IMR-90 (cell line): ENCODE results near the gene SRRM2. TPM values are rescaled to one million over a fixed set of nuclear protein-coding genes. Genes with fewer than 3 reads are reported as not detected.
"Not testable (repeated sequence)": the region's sequence is repeated elsewhere in the genome, so short reads cannot be mapped to it uniquely, and the experiment has no call there.

ENCODE experiments used
- ATAC-seq: fragments of 200-7000 bp; cut with Tn5 transposase; 2 replicates; pipeline ENCODE4 v1.9.1; 2020; ENCODE audit warnings: low read depth, mild to moderate bottlenecking, moderate library complexity
- BruUV-seq: library from RNA; stranded (reverse); fragments of 400-500 nt; replicated peaks from 2 replicates; lab custom pipeline; 2021; lab: Mats Ljungman, UMichigan
- CTCF ChIA-PET: fragments of 300-600 bp; formaldehyde crosslinking; extraction: SDS; loops from one replicate; lab custom pipeline; 2021; ENCODE audit warnings: antibody characterized with exemption; lab: Yijun Ruan, JAX
- POLR2A ChIA-PET: fragments of 300-600 bp; sonication (Branson Sonifier 250); formaldehyde crosslinking; loops from one replicate; lab custom pipeline; 2022; ENCODE audit warnings: antibody characterized with exemption; ENCODE audit not compliant: unreplicated experiment; lab: Charles Lee
- DNase-seq: peaks from one replicate; pipeline ENCODE4 v3.0.0; 2013
- H2AFZ ChIP-seq: replicated peaks from 2 replicates; pipeline ENCODE3; 2013; ENCODE audit warnings: low read length, mild to moderate bottlenecking; ENCODE audit not compliant: poor library complexity
- H2AK5ac ChIP-seq: 2 replicates; pipeline ENCODE4 v1.6.1; 2013; ENCODE audit warnings: low read depth, low read length, inconsistent platforms
- H2AK9ac ChIP-seq: replicated peaks from 2 replicates; pipeline ENCODE3; 2013; ENCODE audit warnings: mild to moderate bottlenecking, low read depth, low read length, moderate library complexity; ENCODE audit not compliant: poor library complexity
- H2BK120ac ChIP-seq: 2 replicates; pipeline ENCODE4 v1.6.1; 2013; ENCODE audit warnings: low read depth, low read length, inconsistent platforms
- H2BK15ac ChIP-seq: 3 replicates; pipeline ENCODE4 v1.6.1; 2013; ENCODE audit warnings: low read depth, low read length, inconsistent platforms
- H2BK20ac ChIP-seq: 2 replicates; pipeline ENCODE4 v1.6.1; 2013; ENCODE audit warnings: low read depth, mild to moderate bottlenecking, inconsistent platforms, low read length, moderate library complexity
- H2BK5ac ChIP-seq: 2 replicates; pipeline ENCODE4 v1.6.1; 2013; ENCODE audit warnings: mild to moderate bottlenecking, low read depth, low read length, inconsistent platforms; ENCODE audit not compliant: poor library complexity, severe bottlenecking
- H3K14ac ChIP-seq: replicated peaks from 2 replicates; pipeline ENCODE4 v1.6.1; 2013; ENCODE audit warnings: low read depth, low read length, inconsistent platforms
- H3K18ac ChIP-seq: 2 replicates; pipeline ENCODE4 v1.6.1; 2013; ENCODE audit warnings: low read depth, low read length, control low read depth
- H3K23ac ChIP-seq: 2 replicates; pipeline ENCODE4 v1.6.1; 2013; ENCODE audit warnings: low read depth, low read length, inconsistent platforms
- H3K27ac ChIP-seq: 2 replicates; pipeline ENCODE4 v1.5.1; 2013; ENCODE audit warnings: mild to moderate bottlenecking, control low read depth, low read length; ENCODE audit not compliant: insufficient read depth
- H3K27me3 ChIP-seq: 2 replicates; pipeline ENCODE4 v1.6.1; 2013; ENCODE audit warnings: low read length; ENCODE audit not compliant: control insufficient read depth, insufficient read depth
- H3K36me3 ChIP-seq: 2 replicates; pipeline ENCODE4 v1.6.1; 2013; ENCODE audit warnings: low read length, mixed read lengths; ENCODE audit not compliant: control insufficient read depth, insufficient read depth
- H3K4ac ChIP-seq: 2 replicates; pipeline ENCODE4 v1.6.1; 2013; ENCODE audit warnings: low read depth, low read length, inconsistent platforms
- H3K4me1 ChIP-seq: 2 replicates; pipeline ENCODE4 v1.6.1; 2013; ENCODE audit warnings: low read length, mixed read lengths; ENCODE audit not compliant: control insufficient read depth, insufficient read depth
- H3K4me2 ChIP-seq: 2 replicates; pipeline ENCODE4 v1.6.1; 2013; ENCODE audit warnings: low read depth, mild to moderate bottlenecking, control low read depth, low read length, moderate library complexity
- H3K4me3 ChIP-seq: 2 replicates; pipeline ENCODE4 v1.5.1; 2013; ENCODE audit warnings: low read depth, mild to moderate bottlenecking, control low read depth, low read length, moderate library complexity; ENCODE audit not compliant: insufficient read depth
- H3K56ac ChIP-seq: 2 replicates; pipeline ENCODE4 v1.6.1; 2013; ENCODE audit warnings: low read length, inconsistent platforms; ENCODE audit not compliant: insufficient read depth; ENCODE audit errors: extremely low read depth
- H3K79me1 ChIP-seq, 2 experiments: 2 replicates each; pipeline ENCODE4 v1.6.1; 2013; ENCODE audit warnings: low read length in 2 of 2, inconsistent platforms in 1 of 2, low read depth in 1 of 2
- H3K9ac ChIP-seq: 2 replicates; pipeline ENCODE4 v1.6.1; 2013; ENCODE audit warnings: low read depth, low read length, control low read depth
- H3K9me1 ChIP-seq: 2 replicates; pipeline ENCODE4 v1.6.1; 2013; ENCODE audit warnings: low read length, inconsistent platforms; ENCODE audit not compliant: insufficient read depth
- H3K9me3 ChIP-seq: 2 replicates; pipeline ENCODE4 v1.6.1; 2013; ENCODE audit warnings: low read length; ENCODE audit not compliant: control insufficient read depth, insufficient read depth
- H4K20me1 ChIP-seq: 2 replicates; pipeline ENCODE4 v1.6.1; 2013; ENCODE audit warnings: low read length, inconsistent platforms; ENCODE audit not compliant: insufficient read depth
- H4K5ac ChIP-seq: 2 replicates; pipeline ENCODE4 v1.6.1; 2013; ENCODE audit warnings: mild to moderate bottlenecking, low read depth, low read length, control low read depth
- H4K8ac ChIP-seq, 2 experiments: 2 replicates each; pipeline ENCODE4 v1.6.1; 2013; ENCODE audit warnings: low read depth in 2 of 2, low read length in 2 of 2, control low read depth in 1 of 2, inconsistent platforms in 1 of 2
- H4K91ac ChIP-seq: 2 replicates; pipeline ENCODE4 v1.6.1; 2013; ENCODE audit warnings: low read depth, low read length, inconsistent platforms; ENCODE audit not compliant: insufficient read depth
- RFX5 ChIP-seq: IDR thresholded peaks from 2 replicates; pipeline ENCODE4 v1.8.0; 2012; ENCODE audit warnings: low read depth, mild to moderate bottlenecking, low read length, moderate library complexity
- SMC3 ChIP-seq: fragments of 150-350 bp; IDR thresholded peaks from 2 replicates; pipeline ENCODE4 v1.6.1; 2016; ENCODE audit warnings: low read depth, mild to moderate bottlenecking, antibody characterized with exemption, low read length, moderate library complexity
- WGBS, 2 experiments: methylation state at CpG; one replicate each; pipeline versions ENCODE4 v1.1.5 to v1.1.7; 2013; ENCODE audit warnings: missing lambda C conversion rate in 2 of 2; ENCODE audit not compliant: insufficient read length in 1 of 2; ENCODE audit errors: extremely low coverage in 2 of 2; 5-methylcytosine and 5-hydroxymethylcytosine counted together
- dilution Hi-C: fragments of 300-500 bp; cut with HindIII; formaldehyde crosslinking; loops from one replicate; pipeline ENCODE4 v1.14.3; 2018; ENCODE audit warnings: low sequenced_read_pairs; ENCODE audit not compliant: unreplicated experiment
- in situ Hi-C: fragments of 300-500 bp; cut with MboI; formaldehyde crosslinking; loops from 3 replicates; pipeline ENCODE4 v1.14.3; 2019; ENCODE audit warnings: low sequenced_read_pairs, inconsistent platforms, mixed read lengths
- intact Hi-C: fragments of 100-400 bp; cut with micrococcal nuclease; formaldehyde crosslinking; loops from 2 replicates; pipeline ENCODE4 v1.10.0; 2022
- polyA plus RNA-seq, 3 experiments: library from polyadenylated mRNA; depleted of rRNA; stranded (reverse); fragments of >200 nt; gene quantifications; 2 replicates each; pipeline ENCODE4 v1.2.3, GENCODE V29; 2012; ENCODE audit warnings: low replicate concordance in 1 of 3
- total RNA-seq: library from RNA; depleted of rRNA; stranded (reverse); fragments of >200 nt; gene quantifications from 2 replicates; pipeline ENCODE4 v1.2.3, GENCODE V29; 2012

SRRM2 gene
- total and polyA plus RNA-seq, 2 of the 4 experiments (the other 2 are of a cell fraction): 20.3 to 300 TPM

DNA sequence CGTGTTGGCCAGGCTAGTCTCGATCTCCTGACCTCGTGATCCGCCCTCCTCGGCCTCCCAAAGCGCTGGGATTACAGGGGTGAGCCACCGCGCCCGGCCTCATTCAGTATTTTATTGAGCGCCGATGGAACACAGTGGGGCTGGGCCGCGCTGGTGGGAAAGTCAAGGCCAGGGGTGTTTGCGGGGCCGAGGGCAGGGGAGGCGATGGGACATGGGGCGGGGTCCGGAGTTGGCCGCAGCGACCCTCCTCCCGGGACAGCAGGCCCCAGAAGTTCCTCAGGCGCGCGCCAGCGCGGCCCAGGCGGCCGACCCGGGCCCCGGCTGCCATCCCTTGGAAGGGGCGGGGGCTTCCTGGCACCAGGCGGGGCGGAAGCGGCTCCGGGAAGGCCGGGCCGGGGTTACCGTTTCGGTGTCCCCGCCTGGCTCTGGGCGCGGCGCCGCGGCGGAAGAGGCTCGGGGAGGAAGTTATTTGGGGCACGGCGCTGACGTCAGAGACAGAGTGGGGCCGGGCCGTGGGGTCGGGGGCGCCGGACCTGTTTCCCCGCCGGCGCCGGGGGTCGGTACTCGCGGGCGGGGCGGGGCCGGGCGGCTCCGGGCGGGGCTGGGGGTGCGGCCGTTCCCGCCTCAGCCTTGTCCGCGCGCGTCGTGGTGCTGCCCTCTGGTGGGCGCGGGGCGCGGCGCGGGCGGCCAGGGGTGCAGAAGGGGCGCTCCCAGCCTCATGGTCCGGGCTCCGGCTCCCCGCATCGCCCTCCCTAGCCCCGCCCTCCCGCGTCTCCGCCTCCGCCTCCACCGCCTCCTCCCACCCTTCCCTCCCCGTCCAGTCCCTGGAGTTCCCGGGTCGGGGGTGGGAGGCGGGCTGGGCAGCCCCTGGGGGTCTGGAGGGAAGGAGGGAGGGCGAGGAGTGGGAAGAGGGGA is 31.5 kb upstream of the SRRM2 start (continued):
- TF ChIP-seq SMC3: peak; percentile 24; the same call in 1 of the 2 replicates
- TF ChIP-seq RFX5: no peak

DNA sequence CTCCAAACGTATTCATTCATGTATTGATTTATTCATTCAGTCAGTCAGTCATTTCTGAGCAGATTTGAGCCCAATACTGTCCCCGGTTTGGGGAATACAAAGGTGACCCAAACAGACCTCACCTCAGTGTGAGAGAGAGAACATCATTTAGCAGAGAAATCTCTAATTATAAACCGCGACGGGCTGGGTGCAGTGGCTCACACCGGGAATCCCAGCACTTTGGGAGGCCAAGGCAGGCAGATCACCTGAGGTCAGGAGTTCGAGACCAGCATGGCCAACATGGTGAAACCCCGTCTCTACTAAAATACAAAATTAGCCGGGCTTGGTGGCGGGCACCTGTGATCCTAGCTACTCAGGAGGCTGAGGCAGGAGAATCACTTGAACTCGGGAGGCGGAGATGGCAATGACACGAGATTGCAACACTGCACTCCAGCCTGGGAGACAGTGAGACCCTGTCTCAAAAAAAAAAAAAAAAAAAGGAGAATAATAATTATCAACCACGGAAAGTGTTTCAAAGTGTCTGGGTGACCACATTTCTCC is 30.7 kb upstream of the SRRM2 start:
- dilution Hi-C loops, ATAC-seq, BruUV-seq, H3K4me1 ChIP-seq, H3K9me1 ChIP-seq, DNase-seq, H4K20me1 ChIP-seq, H2BK20ac ChIP-seq, H2BK5ac ChIP-seq, H3K27me3 ChIP-seq, H4K5ac ChIP-seq, H3K56ac ChIP-seq, intact Hi-C loops, H3K18ac ChIP-seq, POLR2A ChIA-PET, H2AK9ac ChIP-seq, H3K79me1 ChIP-seq, H3K36me3 ChIP-seq, H4K91ac ChIP-seq, H2BK120ac ChIP-seq, H3K23ac ChIP-seq, H2AK5ac ChIP-seq, CTCF ChIA-PET, H2BK15ac ChIP-seq, in situ Hi-C loops, H3K9me3 ChIP-seq: not testable (repeated sequence)
- H3K4me3 ChIP-seq: peak overlapping the region; percentile 24; the same call in 1 of the 2 replicates
- peak overlapping the region; percentile 78 for H3K4me2 ChIP-seq
- WGBS, 2 experiments: no CpG with 5 or more reads among the region's 14 CpGs
- peak overlapping the region; percentile 35 for H2AFZ ChIP-seq
- peak overlapping the region; percentile 63 for H3K14ac ChIP-seq
- H4K8ac ChIP-seq: peak overlapping the region in 1 of 2 experiments; percentile 82; a peak in 2 of 4 replicates
- peak overlapping the region; percentile 64 for H3K9ac ChIP-seq
- H3K4ac ChIP-seq: peak overlapping the region; percentile 15; the same call in 1 of the 2 replicates
- H3K27ac ChIP-seq: peak overlapping the region; percentile 20
